Naive thymus-derived CD4-positive, alpha-beta T cell (primary cell): Measurements from ENCODE around the gene CALM3. TPM values are rescaled to one million over a fixed set of nuclear protein-coding genes. Genes with fewer than 3 reads are reported as not detected.

ENCODE experiments used
- ATAC-seq: fragments of 150-1000 bp; cut with Tn5 transposase; 2 replicates; pipeline ENCODE4 v1.10.0; 2021; ENCODE audit warnings: mild to moderate bottlenecking, moderate library complexity
- CTCF ChIA-PET: fragments of 350-600 bp; sonication (Branson Sonifier 250); formaldehyde crosslinking; loops from one replicate; lab custom pipeline; 2021; ENCODE audit warnings: antibody characterized with exemption; lab: Charles Lee
- POLR2A ChIA-PET: fragments of 350-600 bp; sonication (Branson Sonifier 250); formaldehyde crosslinking; loops from one replicate; lab custom pipeline; 2021; ENCODE audit warnings: antibody characterized with exemption, inconsistent platforms; lab: Charles Lee
- DNase-seq, 9 donors: peaks; one replicate each; pipeline versions ENCODE4 v3.0.0 to v3.0.0-alpha.2; 2020 to 2022; ENCODE audit warnings: mixed read lengths in 1 of 9
- H3K27ac ChIP-seq: one replicate; pipeline ENCODE4 v1.7.0; 2013; ENCODE audit warnings: mild to moderate bottlenecking, low read depth, low read length, moderate library complexity
- H3K27me3 ChIP-seq, 2 donors: one replicate each; pipeline ENCODE4 v1.7.0; 2013; ENCODE audit warnings: low read length in 2 of 2, mild to moderate bottlenecking in 2 of 2, moderate library complexity in 2 of 2; ENCODE audit not compliant: control insufficient read depth in 2 of 2, insufficient read depth in 2 of 2
- H3K36me3 ChIP-seq, 3 experiments: 1 replicate in 2 of 3; 2 replicates in 1 of 3; pipeline ENCODE4 v1.7.0; 2013; ENCODE audit warnings: low read length in 3 of 3, mild to moderate bottlenecking in 3 of 3, moderate library complexity in 1 of 3; ENCODE audit not compliant: insufficient read depth in 3 of 3, control insufficient read depth in 2 of 3
- H3K4me1 ChIP-seq, 2 donors: one replicate each; pipeline ENCODE4 v1.7.0; 2013; ENCODE audit warnings: low read length in 2 of 2, mild to moderate bottlenecking in 2 of 2, moderate library complexity in 1 of 2; ENCODE audit not compliant: control insufficient read depth in 2 of 2, insufficient read depth in 2 of 2
- H3K4me3 ChIP-seq: 2 replicates; pipeline ENCODE4 v1.7.0; 2013; ENCODE audit warnings: mild to moderate bottlenecking, low read length
- H3K9me3 ChIP-seq, 3 experiments: 1 replicate in 2 of 3; 2 replicates in 1 of 3; pipeline ENCODE4 v1.7.0; 2013; ENCODE audit warnings: low read length in 3 of 3; ENCODE audit not compliant: control insufficient read depth in 2 of 3
- H3K27ac Mint-ChIP-seq, 9 donors: one replicate each; pipeline ENCODE4 v1.8.0; 2020 to 2022; ENCODE audit warnings: mixed read lengths in 9 of 9, mild to moderate bottlenecking in 8 of 9, moderate library complexity in 5 of 9, inconsistent platforms in 2 of 9
- H3K27me3 Mint-ChIP-seq, 5 donors: one replicate each; pipeline ENCODE4 v1.8.0; 2021 to 2022; ENCODE audit warnings: mixed read lengths in 5 of 5, mild to moderate bottlenecking in 1 of 5
- H3K36me3 Mint-ChIP-seq, 5 donors: one replicate each; pipeline ENCODE4 v1.8.0; 2020 to 2022; ENCODE audit warnings: mixed read lengths in 5 of 5, mild to moderate bottlenecking in 3 of 5, inconsistent platforms in 1 of 5
- H3K4me1 Mint-ChIP-seq, 7 donors: one replicate each; pipeline ENCODE4 v1.8.0; 2020 to 2022; ENCODE audit warnings: mixed read lengths in 7 of 7, mild to moderate bottlenecking in 3 of 7, inconsistent platforms in 1 of 7
- H3K4me3 Mint-ChIP-seq, 10 donors: one replicate each; pipeline ENCODE4 v1.8.0; 2020 to 2022; ENCODE audit warnings: mild to moderate bottlenecking in 10 of 10, mixed read lengths in 10 of 10, moderate library complexity in 6 of 10, inconsistent platforms in 2 of 10
- H3K9me3 Mint-ChIP-seq, 11 donors: one replicate each; pipeline ENCODE4 v1.8.0; 2020 to 2022; ENCODE audit warnings: mixed read lengths in 11 of 11, mild to moderate bottlenecking in 4 of 11, inconsistent platforms in 1 of 11, moderate library complexity in 1 of 11
- intact Hi-C, 2 donors: fragments of 100-400 bp; cut with micrococcal nuclease; formaldehyde crosslinking; loops; one replicate each; pipeline ENCODE4 v1.15.1; 2023
- polyA plus RNA-seq, 2 donors: library from polyadenylated mRNA; unstranded; fragments of 300-500 nt; fragmentation: Illumina TruSeq; gene quantifications; one replicate each; pipeline ENCODE4 v1.2.3, GENCODE V29; 2021
- total RNA-seq, 6 experiments: library from RNA in 5 of 6; stranded (reverse) in 5 of 6; gene quantifications; 1 replicate in 5 of 6; 2 replicates in 1 of 6; pipeline ENCODE4 v1.2.3 and lab custom pipeline; 2021 to 2026

Gene CALM3
- total and polyA plus RNA-seq, 7 experiments from 2014 or later = 203 to 517 (median 254) TPM

- ChIA-PET POLR2A (interaction anchor here (0.6 kb wide), 1 partner anchor 81 kb away, joined by 3 read pairs; no protein-coding TSS in a partner anchor), CTCF (interaction anchor here (0.8 kb wide), 1 partner anchor 42 kb away, joined by 3 read pairs; no protein-coding TSS in a partner anchor)
- peaks cover 10 to 53% (median 32%) of the 10 kb centered on the region in 7 donors for H3K4me1 Mint-ChIP-seq
- peaks cover 0 to 4% of the 10 kb centered on the region in 2 donors for H3K4me1 ChIP-seq
- peaks cover 0 to 8% (median 5%) of the 10 kb centered on the region in 5 donors for H3K36me3 Mint-ChIP-seq
- no peak overlapping the region for H3K4me3 Mint-ChIP-seq
- H3K27me3 ChIP-seq = no peaks in the 10 kb centered on the region
- ATAC-seq (no peak), DNase-seq (peak in 4 of 9 donors; percentile 16 to 44 (median 23))
- peak overlapping the region in 3 of 9 donors; percentile 3 to 36 (median 24) for H3K27ac Mint-ChIP-seq
- peaks cover 0 to 26% (median 0%) of the 10 kb centered on the region in 5 donors for H3K27me3 Mint-ChIP-seq
- no peaks in the 10 kb centered on the region for H3K9me3 ChIP-seq
- intact Hi-C loops = loop anchor here in 1 of 2 donors (5.0 kb wide), 1 partner anchor 52 kb away; no protein-coding TSS in a partner anchor
- H3K9me3 Mint-ChIP-seq = peaks cover 0 to 5% (median 0%) of the 10 kb centered on the region in 11 donors
- H3K36me3 ChIP-seq = no peaks in the 10 kb centered on the region
- H3K4me3 ChIP-seq = no peak overlapping the region
- H3K27ac ChIP-seq = no peak overlapping the region
These were observed 21.7 kb upstream of the CALM3 start for GRCh38 chr19:46579361-46579879.

GRCh38 chr19:46580247-46580646 lies 20.9 kb upstream of the CALM3 start:
- H3K27me3 ChIP-seq = no peaks in the 10 kb centered on the region
- H3K27ac Mint-ChIP-seq = no peak overlapping the region
- CTCF ChIA-PET = interaction anchor here (0.8 kb wide), 1 partner anchor 42 kb away, joined by 3 read pairs; no protein-coding TSS in a partner anchor
- no peaks in the 10 kb centered on the region for H3K9me3 ChIP-seq
- ATAC-seq (no peak), DNase-seq (no peak)
- H3K4me3 Mint-ChIP-seq = no peak overlapping the region
- peaks cover 0 to 5% (median 0%) of the 10 kb centered on the region in 11 donors for H3K9me3 Mint-ChIP-seq
- intact Hi-C loops = no loop called here
- H3K4me1 Mint-ChIP-seq = peaks cover 6 to 46% (median 28%) of the 10 kb centered on the region in 7 donors
- no peak overlapping the region for H3K4me3 ChIP-seq
- H3K27me3 Mint-ChIP-seq = peaks cover 0 to 28% (median 0%) of the 10 kb centered on the region in 5 donors
- no peaks in the 10 kb centered on the region for H3K36me3 ChIP-seq
- POLR2A ChIA-PET = no interaction called here
- H3K4me1 ChIP-seq = no peaks in the 10 kb centered on the region
- no peak overlapping the region for H3K27ac ChIP-seq
- H3K36me3 Mint-ChIP-seq = peaks cover 0 to 8% (median 5%) of the 10 kb centered on the region in 5 donors

- peaks cover 2 to 17% (median 9%) of the 10 kb centered on the region in 7 donors for H3K4me1 Mint-ChIP-seq
- intact Hi-C loops = no loop called here
- peaks cover 0 to 42% (median 0%) of the 10 kb centered on the region in 5 donors for H3K27me3 Mint-ChIP-seq
- H3K4me3 Mint-ChIP-seq = no peak overlapping the region
- Histone ChIP-seq H3K27ac (no peak overlapping the region), H3K4me1 (no peaks in the 10 kb centered on the region), H3K9me3 (no peaks in the 10 kb centered on the region), H3K27me3 (no peaks in the 10 kb centered on the region), H3K36me3 (no peaks in the 10 kb centered on the region), H3K4me3 (no peak overlapping the region)
- ChIA-PET POLR2A (interaction anchor here (0.7 kb wide), 1 partner anchor 13 kb away, joined by 3 read pairs; no protein-coding TSS in a partner anchor), CTCF (interaction anchor here (1.0 kb wide), 1 partner anchor 43 kb away, joined by 3 read pairs; no protein-coding TSS in a partner anchor)
- peaks cover 0 to 6% (median 4%) of the 10 kb centered on the region in 5 donors for H3K36me3 Mint-ChIP-seq
- H3K27ac Mint-ChIP-seq = no peak overlapping the region
- DNase-seq = no peak
- no peak for ATAC-seq
- H3K9me3 Mint-ChIP-seq = peaks cover 0 to 4% (median 0%) of the 10 kb centered on the region in 11 donors
These were observed 15.6 kb upstream of the CALM3 start for GRCh38 chr19:46585539-46585938.

GRCh38 chr19:46586294-46586693 lies 14.8 kb upstream of the CALM3 start:
- H3K9me3 ChIP-seq = no peaks in the 10 kb centered on the region
- no peaks in the 10 kb centered on the region for H3K36me3 ChIP-seq
- intact Hi-C loops = no loop called here
- no peaks in the 10 kb centered on the region for H3K27me3 ChIP-seq
- Mint-ChIP-seq H3K4me1 (peaks cover 2 to 17% (median 9%) of the 10 kb centered on the region in 7 donors), H3K36me3 (peaks cover 0 to 6% (median 0%) of the 10 kb centered on the region in 5 donors), H3K27ac (no peak overlapping the region), H3K9me3 (peaks cover 0 to 3% (median 0%) of the 10 kb centered on the region in 11 donors), H3K27me3 (peaks cover 0 to 41% (median 0%) of the 10 kb centered on the region in 5 donors), H3K4me3 (no peak overlapping the region)
- ChIA-PET POLR2A (interaction anchor here (0.7 kb wide), 1 partner anchor 14 kb away, joined by 3 read pairs; no protein-coding TSS in a partner anchor), CTCF (interaction anchor here (1.0 kb wide), 1 partner anchor 44 kb away, joined by 3 read pairs; no protein-coding TSS in a partner anchor)
- ATAC-seq (no peak), DNase-seq (no peak)
- no peak overlapping the region for H3K27ac ChIP-seq
- H3K4me1 ChIP-seq = no peaks in the 10 kb centered on the region
- H3K4me3 ChIP-seq = no peak overlapping the region

- Histone ChIP-seq H3K36me3 (no peaks in the 10 kb centered on the region), H3K9me3 (no peaks in the 10 kb centered on the region), H3K27me3 (no peaks in the 10 kb centered on the region), H3K27ac (no peak overlapping the region), H3K4me1 (no peaks in the 10 kb centered on the region), H3K4me3 (no peak overlapping the region)
- ATAC-seq = no peak
- ChIA-PET POLR2A (no interaction called here), CTCF (no interaction called here)
- H3K27ac Mint-ChIP-seq = no peak overlapping the region
- peaks cover 2 to 14% (median 9%) of the 10 kb centered on the region in 7 donors for H3K4me1 Mint-ChIP-seq
- intact Hi-C loops = no loop called here
- no peak for DNase-seq
- no peak overlapping the region for H3K4me3 Mint-ChIP-seq
- H3K9me3 Mint-ChIP-seq = peaks cover 0 to 3% (median 0%) of the 10 kb centered on the region in 11 donors
- H3K36me3 Mint-ChIP-seq = peaks cover 0 to 6% (median 0%) of the 10 kb centered on the region in 5 donors
- H3K27me3 Mint-ChIP-seq = peaks cover 0 to 42% (median 0%) of the 10 kb centered on the region in 5 donors
These were observed 13.3 kb upstream of the CALM3 start for GRCh38 chr19:46587861-46588260.

- peaks cover 0 to 27% (median 0%) of the 10 kb centered on the region in 5 donors for H3K27me3 Mint-ChIP-seq
- no peak overlapping the region for H3K27ac ChIP-seq
- DNase-seq = no peak
- no peak overlapping the region for H3K4me3 ChIP-seq
- H3K9me3 Mint-ChIP-seq = peaks cover 0 to 3% (median 0%) of the 10 kb centered on the region in 11 donors
- no peak for ATAC-seq
- H3K27ac Mint-ChIP-seq = peak overlapping the region in 2 of 9 donors; percentile 37 to 51
- intact Hi-C loops = no loop called here
- no peaks in the 10 kb centered on the region for H3K9me3 ChIP-seq
- H3K4me1 ChIP-seq = no peaks in the 10 kb centered on the region
- CTCF ChIA-PET = no interaction called here
- no peak overlapping the region for H3K4me3 Mint-ChIP-seq
- no peaks in the 10 kb centered on the region for H3K27me3 ChIP-seq
- H3K36me3 ChIP-seq = no peaks in the 10 kb centered on the region
- POLR2A ChIA-PET = interaction anchor here (0.6 kb wide), 1 partner anchor 22 kb away, joined by 3 read pairs; no protein-coding TSS in a partner anchor
- no peaks in the 10 kb centered on the region for H3K36me3 Mint-ChIP-seq
- no peaks in the 10 kb centered on the region for H3K4me1 Mint-ChIP-seq
These were observed 9.9 kb upstream of the CALM3 start for GRCh38 chr19:46591254-46591653.
